Sigmoid colon (tissue), 4 donors: ENCODE measurements around the gene PRLHR.

ENCODE experiments used
- CTCF ChIP-seq, 4 experiments: fragments of 450-650 bp in 3 of 4; fragments of 200-600 bp in 1 of 4; IDR thresholded peaks; one replicate each; pipeline ENCODE4 v1.5.1; 2016 to 2019; ENCODE audit warnings: antibody characterized with exemption in 4 of 4, mild to moderate bottlenecking in 3 of 4, moderate library complexity in 2 of 4
- EP300 ChIP-seq, 4 donors: sonication (generic); formaldehyde crosslinking; IDR thresholded peaks; one replicate each; pipeline ENCODE4 v1.6.1; 2017; ENCODE audit warnings: antibody characterized with exemption in 4 of 4
- POLR2A ChIP-seq, 2 donors: fragments of 450-650 bp; IDR thresholded peaks; one replicate each; pipeline ENCODE4 v1.6.1; 2016; ENCODE audit warnings: antibody characterized with exemption in 2 of 2, mild to moderate bottlenecking in 2 of 2, moderate library complexity in 2 of 2

GRCh38 chr10:118596426-118597124 lies 1.1 kb upstream of the PRLHR start:
- TF ChIP-seq CTCF (IDR thresholded peaks at IDR 0.05) (no peak), EP300 (IDR thresholded peaks at IDR 0.05) (no peak), POLR2A (IDR thresholded peaks at IDR 0.05) (no peak)
